Activated gamma-delta T cell (primary cell): Measurements from ENCODE around the gene PLA2G2E.
"Not testable (repeated sequence)": the region's sequence is repeated elsewhere in the genome, so short reads cannot be mapped to it uniquely, and the experiment has no call there.

ENCODE experiments used
- DNase-seq: peaks from one replicate; lab custom pipeline; 2025; lab: John Stamatoyannopoulos, UW

PLA2G2E gene

GRCh38 chr1:19932866-19933265, 9.4 kb upstream of the PLA2G2E start:
- DNase-seq: no peak

GRCh38 chr1:19927130-19927421, 3.7 kb upstream of the PLA2G2E start:
- not testable (repeated sequence) for DNase-seq

GRCh38 chr1:19926296-19927129, 3.1 kb upstream of the PLA2G2E start:
- no peak for DNase-seq

GRCh38 chr1:19925342-19926070, 2.1 kb upstream of the PLA2G2E start:
- DNase-seq: no peak

GRCh38 chr1:19923953-19924346, 533 bp upstream of the PLA2G2E start:
- DNase-seq: no peak

- DNase-seq: no peak
Measured at GRCh38 chr1:19922015-19922688, 1.3 kb downstream of the PLA2G2E start.

GRCh38 chr1:19921310-19921709, 2.1 kb downstream of the PLA2G2E start:
- no peak for DNase-seq

- no peak for DNase-seq
Measured at GRCh38 chr1:19920132-19920710, 3.2 kb downstream of the PLA2G2E start.

- no peak for DNase-seq
Measured at GRCh38 chr1:19918057-19918456, 5.4 kb downstream of the PLA2G2E start.

- no peak for DNase-seq
Measured at GRCh38 chr1:19910650-19911049, 12.8 kb downstream of the PLA2G2E start.

- DNase-seq: no peak
Measured at GRCh38 chr1:19909971-19910370, 13.4 kb downstream of the PLA2G2E start.

- DNase-seq: no peak
Measured at GRCh38 chr1:19909392-19909791, 14.0 kb downstream of the PLA2G2E start.

- no peak for DNase-seq
Measured at GRCh38 chr1:19907456-19907855, 16.0 kb downstream of the PLA2G2E start.

- no peak for DNase-seq
Measured at GRCh38 chr1:19903621-19904020, 19.8 kb downstream of the PLA2G2E start.

- no peak for DNase-seq
Measured at GRCh38 chr1:19901653-19902052, 21.8 kb downstream of the PLA2G2E start.

GRCh38 chr1:19894218-19894617, 29.2 kb downstream of the PLA2G2E start:
- DNase-seq: no peak

GRCh38 chr1:19893687-19894086, 29.7 kb downstream of the PLA2G2E start:
- DNase-seq: no peak

GRCh38 chr1:19892628-19893168, 30.7 kb downstream of the PLA2G2E start:
- no peak for DNase-seq

- no peak for DNase-seq
Measured at GRCh38 chr1:19892129-19892528, 31.3 kb downstream of the PLA2G2E start.

GRCh38 chr1:19889656-19890055, 33.8 kb downstream of the PLA2G2E start:
- no peak for DNase-seq

GRCh38 chr1:19888112-19888511, 35.3 kb downstream of the PLA2G2E start:
- DNase-seq: no peak

- no peak for DNase-seq
Measured at GRCh38 chr1:19885821-19886220, 37.6 kb downstream of the PLA2G2E start.
